ENCODE results near the gene OR5AL1.
"Not testable (repeated sequence)": the region's sequence is repeated elsewhere in the genome, so short reads cannot be mapped to it uniquely, and the experiment has no call there.

Gene OR5AL1

DNA sequence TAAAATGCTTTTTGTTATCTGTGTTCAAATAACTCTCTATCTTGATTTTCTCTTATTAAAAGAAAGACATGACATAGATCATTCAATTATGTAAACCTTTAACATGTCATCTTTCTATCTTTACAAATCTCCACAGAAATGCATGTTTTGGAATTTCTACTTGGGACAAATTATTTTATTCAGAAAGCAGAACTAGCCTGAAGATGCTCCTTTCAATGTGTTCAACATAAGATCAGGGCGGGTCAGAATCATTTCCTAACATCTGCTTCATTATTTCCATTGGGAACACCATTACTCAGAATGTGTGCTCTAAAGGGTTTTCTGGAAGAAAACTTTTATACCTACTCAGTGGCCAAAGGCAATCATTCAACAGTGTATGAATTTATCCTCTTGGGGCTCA, at the start of gene OR5AL1:
TSS of gene OR5AL1 (plus strand) at position 301 of the 400 bp plus-strand sequence.
- no peaks in the 10 kb centered on the region for H3K4me1 ChIP-seq
- no peak within 1 kb of the TSS for H3K4me3 ChIP-seq
- H3K36me3 ChIP-seq = no peaks in the 10 kb centered on the region
- H3K27me3 ChIP-seq = no peaks in the 10 kb centered on the region
- no peak within 1 kb of the TSS for H3K9ac ChIP-seq
- H3K27ac ChIP-seq = no peak within 1 kb of the TSS
- TF ChIP-seq Cebpa-rat (IDR thresholded peaks at IDR 0.05) = no peak
- H3K9me3 ChIP-seq (replicated peaks in 1 of 11) = peaks cover 0 to 5% (median 0%) of the 10 kb centered on the region in 11 experiments; a peak in 1 of 22 replicates
- H4K20me1 ChIP-seq = no peaks in the 10 kb centered on the region
- H3K4me2 ChIP-seq = no peak within 1 kb of the TSS

DNA sequence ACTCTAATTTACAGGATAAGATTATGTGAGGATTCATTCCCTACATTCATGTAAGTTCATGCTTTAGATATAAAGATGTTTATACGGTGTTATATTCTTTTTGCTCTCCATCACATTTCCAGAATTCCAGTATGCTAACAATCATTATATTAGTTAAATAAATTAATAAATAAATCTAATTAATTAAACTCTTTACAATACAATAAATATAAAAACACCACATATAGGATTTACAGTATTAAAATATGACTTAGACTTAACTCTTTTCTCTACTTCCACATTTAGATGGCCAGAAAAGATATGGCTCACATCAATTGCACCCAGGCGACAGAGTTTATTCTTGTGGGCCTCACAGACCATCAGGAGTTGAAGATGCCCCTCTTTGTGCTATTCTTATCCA, 37.2 kb upstream of the OR5AL1 start, which contains the start of gene OR8U1:
TSS of gene OR8U1 (plus strand) at position 301 of the 400 bp plus-strand sequence. CDS start at position 301, 0 bp downstream.
- H3K9me3 ChIP-seq (replicated peaks in 1 of 11) = no peaks in the 10 kb centered on the region
- H4K20me1 ChIP-seq = no peaks in the 10 kb centered on the region
- H3K36me3 ChIP-seq = no peaks in the 10 kb centered on the region
- H3K4me2 ChIP-seq = no peak within 1 kb of the TSS
- H3K9ac ChIP-seq = no peak within 1 kb of the TSS
- no peak within 1 kb of the TSS for H3K4me3 ChIP-seq
- no peak within 1 kb of the TSS for H3K27ac ChIP-seq
- no peaks in the 10 kb centered on the region for H3K27me3 ChIP-seq
- H3K4me1 ChIP-seq = no peaks in the 10 kb centered on the region
- TF ChIP-seq Cebpa-rat (IDR thresholded peaks at IDR 0.05) = no peak

DNA sequence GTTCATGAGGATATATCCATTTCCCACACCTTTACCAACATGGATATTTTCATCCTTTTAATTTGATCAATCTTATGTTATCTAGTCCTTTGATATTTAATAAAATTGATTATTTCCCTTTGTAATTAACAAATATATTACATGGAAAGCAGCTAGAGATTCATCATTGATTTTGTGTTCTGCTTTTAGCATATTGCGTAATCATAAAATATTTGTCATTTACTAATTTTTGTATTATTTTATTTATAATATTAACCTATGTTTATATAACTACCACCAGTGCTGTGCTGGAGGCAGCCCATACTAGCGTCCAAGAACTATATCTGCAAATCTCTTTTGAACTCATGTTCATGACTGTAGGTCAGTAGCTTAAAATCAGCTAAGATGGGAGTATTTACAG, 32.4 kb upstream of the OR5AL1 start:
- no peaks in the 10 kb centered on the region for H3K36me3 ChIP-seq
- H4K20me1 ChIP-seq = no peaks in the 10 kb centered on the region
- no peak overlapping the region for H3K4me3 ChIP-seq
- peak in 3 of 11 experiments; percentile 46 to 85 (median 59); a peak in 6 of 22 replicates for TF ChIP-seq Cebpa-rat (IDR thresholded peaks at IDR 0.05)
- H3K27ac ChIP-seq = no peak overlapping the region
- no peaks in the 10 kb centered on the region for H3K9me3 ChIP-seq (replicated peaks in 1 of 11)
- H3K4me1 ChIP-seq = no peaks in the 10 kb centered on the region
- H3K9ac ChIP-seq = no peak overlapping the region
- no peak overlapping the region for H3K4me2 ChIP-seq
- H3K27me3 ChIP-seq = no peaks in the 10 kb centered on the region

DNA sequence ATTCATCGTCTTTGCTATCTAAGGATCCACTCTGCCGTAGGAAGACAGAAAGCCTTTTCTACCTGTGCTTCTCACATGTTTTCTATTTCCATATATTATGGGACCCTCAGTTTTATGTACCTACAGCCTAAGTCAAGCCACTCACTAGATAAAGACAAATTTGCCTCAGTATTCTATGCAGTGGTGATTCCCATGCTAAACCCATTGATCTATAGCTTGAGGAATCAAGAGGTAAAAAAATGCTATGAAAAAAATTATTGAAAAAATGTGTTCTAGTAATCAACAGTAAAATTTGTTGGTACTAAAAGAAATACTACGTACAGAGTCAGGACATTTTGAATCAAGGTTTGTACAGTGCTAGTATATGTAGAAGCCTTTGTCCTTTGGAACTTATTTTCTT, 18.1 kb upstream of the OR5AL1 start:
- Histone ChIP-seq H3K36me3 (no peaks in the 10 kb centered on the region), H3K9me3 (replicated peaks in 1 of 11) (no peaks in the 10 kb centered on the region), H4K20me1 (no peaks in the 10 kb centered on the region), H3K4me3 (no peak overlapping the region), H3K27me3 (no peaks in the 10 kb centered on the region), H3K9ac (no peak overlapping the region), H3K4me2 (no peak overlapping the region), H3K27ac (no peak overlapping the region), H3K4me1 (no peaks in the 10 kb centered on the region)
- TF ChIP-seq Cebpa-rat (IDR thresholded peaks at IDR 0.05) = no peak

DNA sequence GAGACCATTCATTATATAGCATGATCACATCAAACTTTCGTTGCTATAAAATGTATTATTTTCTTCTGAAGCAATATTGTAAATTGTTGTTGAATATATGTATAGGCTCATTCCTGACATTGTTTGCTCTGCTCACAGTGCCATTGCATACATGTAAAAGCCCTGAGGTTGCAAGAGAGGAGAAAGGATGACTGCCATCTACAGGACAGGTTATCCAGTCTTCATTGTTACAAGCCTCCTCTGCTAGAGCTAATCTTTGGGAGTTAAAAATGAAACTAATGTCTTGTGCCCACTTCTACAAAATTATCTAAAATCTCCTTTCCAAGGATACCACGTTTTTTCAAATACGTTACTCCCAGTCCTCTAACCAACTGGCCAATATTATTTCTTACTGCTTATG, 16.4 kb upstream of the OR5AL1 start:
- Histone ChIP-seq H3K9ac (no peak overlapping the region), H3K36me3 (no peaks in the 10 kb centered on the region), H3K9me3 (replicated peaks in 1 of 11) (0 out of 22 replicates have a peak, but pooled peaks cover 0 to under 1% (median 0%) of the 10 kb centered on the region in 11 experiments), H3K27ac (no peak overlapping the region), H3K4me1 (no peaks in the 10 kb centered on the region), H3K4me3 (no peak overlapping the region), H4K20me1 (no peaks in the 10 kb centered on the region), H3K4me2 (no peak overlapping the region), H3K27me3 (no peaks in the 10 kb centered on the region)
- no peak for TF ChIP-seq Cebpa-rat (IDR thresholded peaks at IDR 0.05)

DNA sequence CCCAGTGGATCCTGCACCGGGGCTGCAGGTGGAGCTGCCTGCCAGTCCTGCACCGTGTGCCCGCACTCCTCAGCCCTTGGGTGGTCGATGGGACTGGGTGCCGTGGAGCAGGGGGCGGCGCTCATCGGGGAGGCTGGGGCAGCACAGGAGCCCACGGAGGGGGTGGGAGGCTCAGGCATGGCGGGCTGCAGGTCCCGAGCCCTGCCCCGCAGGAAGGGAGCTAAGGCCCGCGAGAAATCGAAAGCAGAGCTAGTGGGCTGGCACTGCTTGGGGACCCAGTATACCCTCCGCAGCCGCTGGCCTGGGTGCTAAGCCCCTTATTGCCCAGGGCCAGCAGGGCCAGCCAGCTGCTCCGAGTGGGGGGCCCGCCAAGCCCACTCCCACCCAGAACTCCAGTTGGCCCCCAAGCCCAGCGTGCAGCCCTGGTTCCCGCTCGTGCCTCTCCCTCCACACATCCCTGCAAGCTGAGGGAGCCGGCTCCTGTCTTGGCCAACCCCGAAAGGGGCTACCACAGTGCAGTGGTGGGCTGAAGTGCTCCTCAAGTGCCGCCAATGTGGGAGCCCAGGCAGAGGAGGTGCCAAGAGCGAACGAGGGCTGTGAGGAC, 10.5 kb upstream of the OR5AL1 start:
- H3K4me2 ChIP-seq, H3K27ac ChIP-seq, H3K4me3 ChIP-seq, H3K4me1 ChIP-seq, H4K20me1 ChIP-seq, H3K9ac ChIP-seq, H3K27me3 ChIP-seq, H3K36me3 ChIP-seq: not testable (repeated sequence)
- peaks cover 4 to 13% (median 10%) of the 10 kb centered on the region in 11 experiments; a peak in 21 of 22 replicates for H3K9me3 ChIP-seq (replicated peaks in 1 of 11)

DNA sequence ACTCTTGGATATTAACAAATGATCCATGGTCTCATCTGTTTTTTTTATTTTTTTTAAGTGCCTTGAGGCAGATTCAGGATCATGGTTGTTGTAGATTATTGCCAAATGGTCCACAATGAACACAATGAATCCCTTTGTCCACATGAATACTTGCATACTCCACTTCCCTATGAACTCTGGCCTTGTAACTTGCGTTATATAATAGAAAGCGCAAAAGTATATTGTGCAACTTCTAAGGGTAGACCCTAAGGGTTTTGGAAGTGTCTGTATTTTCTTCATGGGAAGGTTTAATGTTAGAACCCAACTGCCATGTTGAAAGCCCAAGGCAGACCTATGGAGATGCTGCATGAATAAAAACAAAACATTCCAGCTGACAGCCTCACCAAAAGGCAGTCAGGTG, 8.1 kb upstream of the OR5AL1 start:
- Histone ChIP-seq H3K4me3 (no peak overlapping the region), H3K4me1 (no peaks in the 10 kb centered on the region), H4K20me1 (no peaks in the 10 kb centered on the region), H3K9me3 (replicated peaks in 1 of 11) (peaks cover 4 to 13% (median 10%) of the 10 kb centered on the region in 11 experiments; a peak in 21 of 22 replicates), H3K27ac (no peak overlapping the region), H3K36me3 (no peaks in the 10 kb centered on the region), H3K9ac (no peak overlapping the region), H3K27me3 (no peaks in the 10 kb centered on the region), H3K4me2 (no peak overlapping the region)
- no peak for TF ChIP-seq Cebpa-rat (IDR thresholded peaks at IDR 0.05)

DNA sequence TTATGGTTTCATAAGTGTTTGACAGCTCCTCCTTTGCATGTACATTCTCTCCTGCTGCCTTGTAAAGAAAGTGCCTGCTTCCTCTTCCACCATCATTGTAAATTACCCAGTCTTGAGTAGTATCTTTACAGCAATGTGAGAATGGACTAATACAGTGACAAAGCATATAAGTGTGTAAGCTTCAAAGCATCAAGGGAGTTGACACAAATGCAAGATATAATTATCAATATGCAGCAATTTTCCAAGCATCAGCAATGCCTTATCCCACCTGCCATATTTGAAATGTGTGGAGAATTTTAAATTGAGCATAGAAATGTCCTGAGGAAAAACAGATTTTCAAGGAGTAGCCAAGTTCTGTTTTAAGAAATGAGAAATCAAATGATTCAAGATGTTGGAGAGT, 1.7 kb upstream of the OR5AL1 start:
- Histone ChIP-seq H3K27me3 (no peaks in the 10 kb centered on the region), H4K20me1 (no peaks in the 10 kb centered on the region), H3K27ac (no peak overlapping the region), H3K4me2 (no peak overlapping the region), H3K9me3 (replicated peaks in 1 of 11) (peaks cover 0 to 5% (median 0%) of the 10 kb centered on the region in 11 experiments; a peak in 1 of 22 replicates), H3K36me3 (no peaks in the 10 kb centered on the region), H3K4me1 (no peaks in the 10 kb centered on the region), H3K9ac (no peak overlapping the region), H3K4me3 (no peak overlapping the region)
- no peak for TF ChIP-seq Cebpa-rat (IDR thresholded peaks at IDR 0.05)

DNA sequence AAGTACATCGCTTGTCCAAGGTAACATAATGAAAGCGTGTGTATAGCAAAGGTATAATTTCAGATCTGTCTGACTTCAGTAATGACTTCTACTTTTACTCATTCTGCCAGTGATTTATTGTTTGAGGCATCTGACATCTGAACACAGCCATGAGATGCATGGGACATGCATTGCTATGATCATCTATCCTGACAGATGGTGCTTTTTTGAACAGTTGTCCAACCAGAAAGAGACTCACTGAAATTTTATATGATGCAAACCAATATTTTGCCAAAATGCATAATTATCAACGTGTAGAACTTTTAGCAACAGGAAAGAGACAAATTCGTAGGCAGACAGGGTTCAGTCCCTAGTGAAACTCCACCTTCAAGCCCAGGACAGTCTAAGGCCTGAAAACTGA, 41.0 kb downstream of the OR5AL1 start:
- no peak overlapping the region for H3K4me3 ChIP-seq
- no peak overlapping the region for H3K27ac ChIP-seq
- H4K20me1 ChIP-seq = no peaks in the 10 kb centered on the region
- no peaks in the 10 kb centered on the region for H3K4me1 ChIP-seq
- no peaks in the 10 kb centered on the region for H3K27me3 ChIP-seq
- no peak overlapping the region for H3K9ac ChIP-seq
- H3K9me3 ChIP-seq (replicated peaks in 1 of 11) = no peaks in the 10 kb centered on the region
- H3K4me2 ChIP-seq = no peak overlapping the region
- no peak for TF ChIP-seq Cebpa-rat (IDR thresholded peaks at IDR 0.05)
- no peaks in the 10 kb centered on the region for H3K36me3 ChIP-seq

DNA sequence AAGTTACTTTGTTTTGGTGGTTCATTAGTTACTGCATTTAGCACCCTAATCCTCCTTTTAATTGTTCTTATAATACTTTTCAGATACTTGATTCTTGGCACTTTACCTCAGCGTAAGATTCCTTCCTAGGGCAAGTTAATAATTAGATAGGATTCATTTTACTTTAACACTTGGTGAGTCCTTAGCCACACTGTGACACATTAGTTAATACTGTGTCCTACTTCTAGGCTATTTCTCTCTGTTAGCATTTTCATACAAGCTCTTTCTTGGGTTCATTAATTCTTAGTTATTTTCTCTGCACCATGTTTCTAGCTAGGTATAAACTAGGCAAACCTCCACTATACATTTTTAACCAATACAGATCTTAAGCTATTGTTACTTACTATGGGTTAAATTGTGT, 44.6 kb downstream of the OR5AL1 start:
- no peak overlapping the region for H3K9ac ChIP-seq
- H4K20me1 ChIP-seq = no peaks in the 10 kb centered on the region
- H3K4me1 ChIP-seq = no peaks in the 10 kb centered on the region
- no peaks in the 10 kb centered on the region for H3K36me3 ChIP-seq
- H3K4me3 ChIP-seq = no peak overlapping the region
- 0 out of 22 replicates have a peak, but pooled peaks cover 0 to 5% (median 0%) of the 10 kb centered on the region in 11 experiments for H3K9me3 ChIP-seq (replicated peaks in 1 of 11)
- no peak overlapping the region for H3K27ac ChIP-seq
- H3K4me2 ChIP-seq = no peak overlapping the region
- no peaks in the 10 kb centered on the region for H3K27me3 ChIP-seq
- TF ChIP-seq Cebpa-rat (IDR thresholded peaks at IDR 0.05) = no peak

All from BLaER1 treated with 17β-estradiol and CSF1 and Interleukin-3, amounts not matched to agents 10 nM and 100 nM (cell line).